Trophoblast cell (in vitro differentiated cells and primary cell): ENCODE measurements around the gene CNTN4.

ENCODE experiments used
- DNase-seq, 2 donors: peaks; one replicate each; pipeline ENCODE4 v3.0.0-alpha.2; 2016
- H2AFZ ChIP-seq: 2 replicates; pipeline ENCODE4 v1.6.1; 2013; ENCODE audit warnings: low read length, moderate library complexity, mild to moderate bottlenecking; ENCODE audit not compliant: insufficient read depth, poor library complexity
- H2AK5ac ChIP-seq: 2 replicates; pipeline ENCODE4 v1.6.1; 2013; ENCODE audit warnings: mild to moderate bottlenecking, low read length
- H2BK120ac ChIP-seq: 2 replicates; pipeline ENCODE4 v1.6.1; 2013; ENCODE audit warnings: low read length, mild to moderate bottlenecking, moderate library complexity; ENCODE audit not compliant: insufficient read depth, poor library complexity
- H2BK12ac ChIP-seq: 2 replicates; pipeline ENCODE4 v1.6.1; 2013; ENCODE audit warnings: mild to moderate bottlenecking, low read length, moderate library complexity
- H2BK5ac ChIP-seq: 2 replicates; pipeline ENCODE4 v1.6.1; 2013; ENCODE audit warnings: low read length, low read depth, moderate library complexity, mild to moderate bottlenecking; ENCODE audit not compliant: poor library complexity
- H3K14ac ChIP-seq: 2 replicates; pipeline ENCODE4 v1.6.1; 2013; ENCODE audit warnings: mild to moderate bottlenecking, low read length
- H3K18ac ChIP-seq: 2 replicates; pipeline ENCODE4 v1.6.1; 2013; ENCODE audit warnings: mild to moderate bottlenecking, low read length
- H3K23ac ChIP-seq: 2 replicates; pipeline ENCODE4 v1.6.1; 2013; ENCODE audit warnings: low read length
- H3K27ac ChIP-seq: 2 replicates; pipeline ENCODE4 v1.5.1; 2013; ENCODE audit warnings: low read depth, mild to moderate bottlenecking, inconsistent platforms, low read length, moderate library complexity
- H3K27me3 ChIP-seq: 2 replicates; pipeline ENCODE4 v1.6.1; 2013; ENCODE audit warnings: inconsistent platforms, mild to moderate bottlenecking, low read length, moderate library complexity; ENCODE audit not compliant: insufficient read depth
- H3K36me3 ChIP-seq, 2 experiments: 1 replicate in 1 of 2; 2 replicates in 1 of 2; pipeline ENCODE4 v1.6.1; 2013; ENCODE audit warnings: low read length in 2 of 2, mild to moderate bottlenecking in 2 of 2, moderate library complexity in 1 of 2; ENCODE audit not compliant: insufficient read depth in 2 of 2, control insufficient read depth in 1 of 2
- H3K4ac ChIP-seq: 2 replicates; pipeline ENCODE4 v1.6.1; 2013; ENCODE audit warnings: low read depth, mild to moderate bottlenecking, low read length, moderate library complexity
- H3K4me1 ChIP-seq, 2 experiments: 1 replicate in 1 of 2; 2 replicates in 1 of 2; pipeline ENCODE4 v1.6.1; 2013; ENCODE audit warnings: low read length in 2 of 2, mild to moderate bottlenecking in 2 of 2, moderate library complexity in 1 of 2; ENCODE audit not compliant: insufficient read depth in 2 of 2, control insufficient read depth in 1 of 2
- H3K4me2 ChIP-seq: 2 replicates; pipeline ENCODE4 v1.6.1; 2013; ENCODE audit warnings: inconsistent platforms, mild to moderate bottlenecking, low read length, moderate library complexity
- H3K4me3 ChIP-seq: 2 replicates; pipeline ENCODE4 v1.5.1; 2013; ENCODE audit warnings: mild to moderate bottlenecking, low read depth, low read length, inconsistent platforms
- H3K79me1 ChIP-seq: one replicate; pipeline ENCODE4 v1.6.1; 2013; ENCODE audit warnings: low read length
- H3K79me2 ChIP-seq: 2 replicates; pipeline ENCODE4 v1.6.1; 2013; ENCODE audit warnings: low read length, mild to moderate bottlenecking; ENCODE audit not compliant: control insufficient read depth, insufficient read depth, poor library complexity
- H3K9ac ChIP-seq: 2 replicates; pipeline ENCODE4 v1.6.1; 2013; ENCODE audit warnings: mild to moderate bottlenecking, low read length
- H3K9me3 ChIP-seq: 2 replicates; pipeline ENCODE4 v1.6.1; 2013; ENCODE audit warnings: low read depth, mild to moderate bottlenecking, control low read depth, inconsistent platforms, low read length; ENCODE audit not compliant: insufficient read depth
- H4K12ac ChIP-seq: 2 replicates; pipeline ENCODE4 v1.6.1; 2013; ENCODE audit warnings: low read depth, mild to moderate bottlenecking, low read length, moderate library complexity
- H4K8ac ChIP-seq: 2 replicates; pipeline ENCODE4 v1.6.1; 2013; ENCODE audit warnings: low read depth, mild to moderate bottlenecking, low read length, moderate library complexity
- H4K91ac ChIP-seq: one replicate; pipeline ENCODE4 v1.6.1; 2013; ENCODE audit warnings: low read depth, mild to moderate bottlenecking, low read length, moderate library complexity
- WGBS: extraction: QIAGEN DNeasy Blood & Tissue Kit; methylation state at CpG from one replicate; pipeline ENCODE4 v1.1.7; 2013; ENCODE audit warnings: missing lambda C conversion rate; ENCODE audit not compliant: insufficient read length, insufficient coverage; ENCODE audit errors: extremely low coverage; 5-methylcytosine and 5-hydroxymethylcytosine counted together

Gene CNTN4

GRCh38 chr3:2356298-2356950, 257.8 kb downstream of the CNTN4 start:
- no peak overlapping the region for H2AFZ ChIP-seq
- H3K36me3 ChIP-seq = peaks cover 0 to 2% of the 10 kb centered on the region in 2 experiments
- H3K27me3 ChIP-seq = no peaks in the 10 kb centered on the region
- no peak overlapping the region for H3K4ac ChIP-seq
- H3K18ac ChIP-seq = no peak overlapping the region
- no peak overlapping the region for H3K27ac ChIP-seq
- H3K4me2 ChIP-seq = no peak overlapping the region
- no peak overlapping the region for H2BK120ac ChIP-seq
- H4K8ac ChIP-seq = no peak overlapping the region
- H3K23ac ChIP-seq = no peak overlapping the region
- no peak overlapping the region for H4K12ac ChIP-seq
- H3K9me3 ChIP-seq = peaks cover 6% of the 10 kb centered on the region
- H3K79me2 ChIP-seq = no peaks in the 10 kb centered on the region
- H2BK12ac ChIP-seq = no peak overlapping the region
- H3K79me1 ChIP-seq = no peaks in the 10 kb centered on the region
- H2AK5ac ChIP-seq = no peak overlapping the region
- H3K9ac ChIP-seq = no peak overlapping the region
- no CpG with 5 or more reads among the region's 3 CpGs for WGBS
- DNase-seq = no peak
- no peak overlapping the region for H4K91ac ChIP-seq
- no peak overlapping the region for H2BK5ac ChIP-seq
- H3K4me3 ChIP-seq = no peak overlapping the region
- peaks cover 5 to 11% of the 10 kb centered on the region in 2 experiments for H3K4me1 ChIP-seq
- H3K14ac ChIP-seq = no peak overlapping the region

DNA sequence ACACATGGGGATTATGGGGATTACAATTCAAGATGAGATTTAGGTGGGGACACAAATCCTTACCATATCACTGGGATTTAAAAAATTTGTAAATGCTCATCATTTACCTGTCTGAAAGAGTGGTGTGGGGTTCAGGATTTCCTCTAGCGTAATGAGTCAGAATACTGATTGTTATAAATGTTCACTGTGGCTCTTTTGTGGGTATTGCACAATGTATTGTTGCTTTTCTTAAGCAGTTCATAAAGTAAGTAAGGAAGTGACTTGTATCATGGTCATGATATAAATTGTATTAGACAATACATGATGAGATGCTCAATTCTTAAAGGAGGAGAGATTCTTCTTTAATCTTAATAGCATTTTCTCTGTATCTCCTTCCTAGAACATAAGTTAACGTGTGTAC, 262.1 kb downstream of the CNTN4 start:
- Histone ChIP-seq H3K4me3 (no peak overlapping the region), H3K9me3 (no peaks in the 10 kb centered on the region), H2BK5ac (no peak overlapping the region), H4K12ac (no peak overlapping the region), H3K27ac (no peak overlapping the region), H3K23ac (no peak overlapping the region), H2AFZ (no peak overlapping the region), H2BK120ac (no peak overlapping the region), H3K27me3 (no peaks in the 10 kb centered on the region), H3K9ac (no peak overlapping the region), H3K4me1 (peaks cover 0 to 2% of the 10 kb centered on the region in 2 experiments), H3K14ac (no peak overlapping the region), H3K18ac (no peak overlapping the region), H3K4ac (no peak overlapping the region), H3K36me3 (no peaks in the 10 kb centered on the region), H3K4me2 (no peak overlapping the region), H4K8ac (no peak overlapping the region), H2AK5ac (no peak overlapping the region), H2BK12ac (no peak overlapping the region), H3K79me1 (no peaks in the 10 kb centered on the region), H3K79me2 (no peaks in the 10 kb centered on the region), H4K91ac (no peak overlapping the region)
- WGBS = no CpG with 5 or more reads among the region's 2 CpGs
- DNase-seq = no peak

DNA sequence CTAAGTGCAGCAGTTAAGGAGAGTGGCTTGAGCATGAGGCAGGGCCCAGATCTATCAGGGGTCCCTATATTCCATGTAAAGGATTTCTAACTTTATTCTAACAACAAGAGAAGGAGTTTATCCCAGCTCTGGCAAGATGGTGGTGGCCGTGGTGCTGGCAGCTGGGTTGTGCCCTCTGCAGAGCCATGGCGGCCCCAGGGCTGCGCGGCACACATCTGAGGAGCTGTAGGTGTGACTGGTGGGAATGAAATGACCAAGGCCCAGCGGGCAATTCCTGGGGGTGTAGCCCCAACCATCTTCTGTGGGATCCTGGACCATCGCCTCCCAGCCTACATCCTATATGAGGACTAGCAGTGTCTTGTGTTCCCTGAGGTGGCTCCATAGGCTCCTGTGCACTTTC, 263.5 kb downstream of the CNTN4 start:
- no peaks in the 10 kb centered on the region for H3K79me1 ChIP-seq
- no peak overlapping the region for H3K18ac ChIP-seq
- H3K4me3 ChIP-seq = no peak overlapping the region
- no CpG with 5 or more reads among the region's 6 CpGs for WGBS
- H3K9me3 ChIP-seq = no peaks in the 10 kb centered on the region
- no peak overlapping the region for H3K14ac ChIP-seq
- H3K23ac ChIP-seq = no peak overlapping the region
- no peak overlapping the region for H4K12ac ChIP-seq
- DNase-seq = no peak
- H3K4me1 ChIP-seq = no peaks in the 10 kb centered on the region
- H3K27me3 ChIP-seq = no peaks in the 10 kb centered on the region
- H3K79me2 ChIP-seq = no peaks in the 10 kb centered on the region
- H4K91ac ChIP-seq = no peak overlapping the region
- no peak overlapping the region for H2AFZ ChIP-seq
- H3K27ac ChIP-seq = no peak overlapping the region
- H4K8ac ChIP-seq = no peak overlapping the region
- H3K4me2 ChIP-seq = no peak overlapping the region
- H2BK5ac ChIP-seq = no peak overlapping the region
- no peaks in the 10 kb centered on the region for H3K36me3 ChIP-seq
- no peak overlapping the region for H2BK120ac ChIP-seq
- no peak overlapping the region for H2AK5ac ChIP-seq
- no peak overlapping the region for H2BK12ac ChIP-seq
- no peak overlapping the region for H3K9ac ChIP-seq
- H3K4ac ChIP-seq = no peak overlapping the region

DNA sequence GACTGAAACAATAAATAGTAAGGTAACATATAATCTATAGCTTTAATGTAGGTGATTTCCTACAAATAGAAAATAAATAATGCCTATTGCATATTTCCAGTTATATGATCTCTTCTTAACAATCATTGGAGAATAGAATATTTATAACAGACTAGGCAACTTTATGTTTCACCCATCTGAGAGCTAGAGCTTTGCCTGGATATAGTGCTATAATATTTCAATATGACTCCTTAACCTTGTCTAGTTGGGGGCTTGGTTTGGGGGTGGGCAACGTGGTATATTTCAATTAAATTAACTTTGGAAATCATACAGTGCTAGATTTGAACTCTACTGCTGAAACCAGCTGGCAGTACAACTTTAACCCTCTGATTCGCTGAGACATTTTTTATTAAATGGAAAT, 265.2 kb downstream of the CNTN4 start:
- Histone ChIP-seq H3K4ac (no peak overlapping the region), H3K4me1 (no peaks in the 10 kb centered on the region)
- no CpG with 5 or more reads among the region's 2 CpGs for WGBS

More for the DNA sequence above, 265.2 kb downstream of the CNTN4 start:
- H4K8ac ChIP-seq = no peak overlapping the region
- H2BK120ac ChIP-seq = no peak overlapping the region
- no peaks in the 10 kb centered on the region for H3K27me3 ChIP-seq
- no peak overlapping the region for H3K18ac ChIP-seq
- no peak overlapping the region for H2BK5ac ChIP-seq
- H3K79me2 ChIP-seq = no peaks in the 10 kb centered on the region
- no peak overlapping the region for H3K14ac ChIP-seq
- H4K91ac ChIP-seq = no peak overlapping the region
- H3K9me3 ChIP-seq = no peaks in the 10 kb centered on the region
- no peaks in the 10 kb centered on the region for H3K79me1 ChIP-seq
- no peak overlapping the region for H3K4me3 ChIP-seq
- no peak overlapping the region for H2BK12ac ChIP-seq
- H3K36me3 ChIP-seq = no peaks in the 10 kb centered on the region
- no peak overlapping the region for H3K23ac ChIP-seq
- no peak for DNase-seq
- no peak overlapping the region for H2AFZ ChIP-seq
- H3K27ac ChIP-seq = no peak overlapping the region
- no peak overlapping the region for H2AK5ac ChIP-seq
- H3K4me2 ChIP-seq = no peak overlapping the region
- H4K12ac ChIP-seq = no peak overlapping the region
- H3K9ac ChIP-seq = no peak overlapping the region
